PC-3 (cell line): ENCODE measurements around the gene EDRF1. TPM values are rescaled to one million over a fixed set of nuclear protein-coding genes. Genes with fewer than 3 reads are reported as not detected.

Experiments used
- ATAC-seq: fragments of 200-7000 bp; cut with Tn5 transposase; 2 replicates; pipeline ENCODE4 v1.9.1; 2020; ENCODE audit warnings: mild to moderate bottlenecking, moderate library complexity
- BruUV-seq: library from RNA; stranded (reverse); fragments of 400-500 nt; replicated peaks from 2 replicates; lab custom pipeline; 2021; lab: Mats Ljungman, UMichigan
- CTCF ChIA-PET: fragments of 300-600 bp; sonication (Branson Sonifier 250); formaldehyde crosslinking; loops from one replicate; lab custom pipeline; 2022; ENCODE audit warnings: antibody characterized with exemption; lab: Charles Lee
- POLR2A ChIA-PET: fragments of 300-600 bp; sonication (Branson Sonifier 250); formaldehyde crosslinking; loops from one replicate; lab custom pipeline; 2022; ENCODE audit warnings: antibody characterized with exemption; ENCODE audit not compliant: unreplicated experiment; lab: Charles Lee
- DNase-seq: peaks from one replicate; pipeline ENCODE4 v3.0.0-alpha.2; 2015
- H2AFZ ChIP-seq: fragments of 300-600 bp; sonication (generic); 2 replicates; pipeline ENCODE4 v1.6.0; 2016; ENCODE audit warnings: antibody characterized with exemption, low read length
- H3F3A ChIP-seq: fragments of 300-600 bp; sonication (generic); one replicate; pipeline ENCODE4 v1.6.0; 2017; ENCODE audit warnings: antibody characterized with exemption, low read length, control low read depth, mild to moderate bottlenecking; ENCODE audit not compliant: unreplicated experiment
- H3K27ac ChIP-seq: fragments of 300-600 bp; sonication (generic); 2 replicates; pipeline ENCODE4 v1.5.1; 2016; ENCODE audit warnings: mild to moderate bottlenecking, low read length
- H3K27me3 ChIP-seq: fragments of 300-600 bp; sonication (generic); 2 replicates; pipeline ENCODE4 v1.6.1; 2016; ENCODE audit warnings: low read length, mixed read lengths
- H3K36me3 ChIP-seq: fragments of 300-600 bp; sonication (generic); 2 replicates; pipeline ENCODE4 v1.6.1; 2016; ENCODE audit warnings: low read depth, mixed run types, low read length, mixed read lengths
- H3K4me1 ChIP-seq: fragments of 300-600 bp; sonication (generic); 2 replicates; pipeline ENCODE4 v1.5.1; 2016; ENCODE audit warnings: low read length; ENCODE audit not compliant: insufficient read depth
- H3K4me2 ChIP-seq: fragments of 300-600 bp; sonication (generic); 2 replicates; pipeline ENCODE4 v1.6.0; 2016; ENCODE audit warnings: low read length
- H3K4me3 ChIP-seq: fragments of 300-600 bp; sonication (generic); 2 replicates; pipeline ENCODE4 v1.5.1; 2016; ENCODE audit warnings: mild to moderate bottlenecking, low read length, mixed read lengths
- H3K79me2 ChIP-seq: fragments of 300-600 bp; sonication (generic); 2 replicates; pipeline ENCODE4 v1.6.1; 2017; ENCODE audit warnings: low read length, mixed read lengths
- H3K9ac ChIP-seq: fragments of 300-600 bp; sonication (generic); 2 replicates; pipeline ENCODE4 v1.6.0; 2016; ENCODE audit warnings: mild to moderate bottlenecking, low read length
- H3K9me2 ChIP-seq: fragments of 300-600 bp; sonication (generic); replicated peaks from 2 replicates; pipeline ENCODE4 v1.6.1; 2016; ENCODE audit warnings: mixed run types, low read length, mixed read lengths
- H3K9me3 ChIP-seq: fragments of 300-600 bp; sonication (generic); 2 replicates; pipeline ENCODE4 v1.6.1; 2016; ENCODE audit warnings: low read length, mixed read lengths
- H4K20me1 ChIP-seq: fragments of 300-600 bp; sonication (generic); 2 replicates; pipeline ENCODE4 v1.6.1; 2016; ENCODE audit warnings: low read length, mixed read lengths
- EZH2 ChIP-seq: fragments of 300-600 bp; sonication (generic); IDR thresholded peaks from one replicate; pipeline ENCODE4 v1.6.1; 2017; ENCODE audit warnings: antibody characterized with exemption, mild to moderate bottlenecking, low read length; ENCODE audit not compliant: unreplicated experiment
- EZH2phosphoT487 ChIP-seq: fragments of 300-600 bp; sonication (generic); IDR thresholded peaks from 2 replicates; pipeline ENCODE4 v1.6.1; 2018; ENCODE audit warnings: mild to moderate bottlenecking, antibody characterized with exemption, low read length, borderline replicate concordance
- intact Hi-C: fragments of 100-400 bp; cut with micrococcal nuclease; formaldehyde crosslinking; loops from 2 replicates; pipeline ENCODE4 v1.9.0; 2023
- total RNA-seq: library from RNA; depleted of rRNA; stranded (reverse); fragments of >200 nt; gene quantifications from 2 replicates; pipeline ENCODE4 v1.2.3, GENCODE V29; 2014
- TF ChIP-seq, protein P1 (sequence below): fragments of 300-600 bp; sonication (generic); conservative IDR thresholded peaks from 2 replicates; pipeline ENCODE4 v1.5.1; 2017; ENCODE audit warnings: antibody characterized with exemption, low read depth, mild to moderate bottlenecking, low read length

The EDRF1 gene
- total RNA-seq, 1 experiment from 2014 or later, result 17.7 TPM

DNA sequence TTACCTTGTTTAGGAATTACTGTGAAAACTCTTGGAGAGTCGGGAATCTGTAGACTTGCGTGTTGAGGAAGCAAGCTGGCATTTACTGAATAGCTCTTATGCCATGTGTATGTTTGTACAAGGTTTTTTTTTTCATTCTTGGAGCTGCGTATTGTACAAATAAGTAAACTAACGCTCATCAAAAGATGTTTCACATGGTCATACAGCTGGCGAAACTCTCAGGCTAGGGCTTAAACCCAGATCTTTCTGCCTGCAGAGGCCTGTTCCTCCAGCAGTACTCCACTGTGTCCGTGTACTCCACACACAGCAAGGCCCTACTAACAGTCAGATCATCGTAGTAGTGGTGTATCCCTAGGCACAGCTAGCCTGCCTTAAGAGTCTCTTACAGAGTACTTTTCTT lies 7.4 kb downstream of the EDRF1 start:
- H3K9ac ChIP-seq, result no peak overlapping the region
- CTCF ChIA-PET, result no interaction called here
- TF ChIP-seq EZH2phosphoT487 (no peak), EZH2 (no peak)
- TF ChIP-seq, protein P1, sequence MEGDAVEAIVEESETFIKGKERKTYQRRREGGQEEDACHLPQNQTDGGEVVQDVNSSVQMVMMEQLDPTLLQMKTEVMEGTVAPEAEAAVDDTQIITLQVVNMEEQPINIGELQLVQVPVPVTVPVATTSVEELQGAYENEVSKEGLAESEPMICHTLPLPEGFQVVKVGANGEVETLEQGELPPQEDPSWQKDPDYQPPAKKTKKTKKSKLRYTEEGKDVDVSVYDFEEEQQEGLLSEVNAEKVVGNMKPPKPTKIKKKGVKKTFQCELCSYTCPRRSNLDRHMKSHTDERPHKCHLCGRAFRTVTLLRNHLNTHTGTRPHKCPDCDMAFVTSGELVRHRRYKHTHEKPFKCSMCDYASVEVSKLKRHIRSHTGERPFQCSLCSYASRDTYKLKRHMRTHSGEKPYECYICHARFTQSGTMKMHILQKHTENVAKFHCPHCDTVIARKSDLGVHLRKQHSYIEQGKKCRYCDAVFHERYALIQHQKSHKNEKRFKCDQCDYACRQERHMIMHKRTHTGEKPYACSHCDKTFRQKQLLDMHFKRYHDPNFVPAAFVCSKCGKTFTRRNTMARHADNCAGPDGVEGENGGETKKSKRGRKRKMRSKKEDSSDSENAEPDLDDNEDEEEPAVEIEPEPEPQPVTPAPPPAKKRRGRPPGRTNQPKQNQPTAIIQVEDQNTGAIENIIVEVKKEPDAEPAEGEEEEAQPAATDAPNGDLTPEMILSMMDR, result no peak
- ATAC-seq (no peak), DNase-seq (no peak)
- no peak overlapping the region for H2AFZ ChIP-seq
- H3K4me1 ChIP-seq, result no peaks in the 10 kb centered on the region
- H3K27ac ChIP-seq, result no peak overlapping the region
- no peaks in the 10 kb centered on the region for H3K27me3 ChIP-seq
- no peaks in the 10 kb centered on the region for H4K20me1 ChIP-seq
- no peaks in the 10 kb centered on the region for H3K9me2 ChIP-seq
- H3K4me2 ChIP-seq, result no peak overlapping the region
- peaks cover 6% of the 10 kb centered on the region for H3K79me2 ChIP-seq
- intact Hi-C loops, result loop anchor here (10.0 kb wide), 1 partner anchor 98 kb away; the partner anchor contains the start of genes BCCIP and UROS
- no peaks in the 10 kb centered on the region for H3K9me3 ChIP-seq
- no peaks in the 10 kb centered on the region for H3F3A ChIP-seq
- BruUV-seq, result no TSS peak
- peaks cover 76% of the 10 kb centered on the region for H3K36me3 ChIP-seq
- no peak overlapping the region for H3K4me3 ChIP-seq
- POLR2A ChIA-PET, result no interaction called here

DNA sequence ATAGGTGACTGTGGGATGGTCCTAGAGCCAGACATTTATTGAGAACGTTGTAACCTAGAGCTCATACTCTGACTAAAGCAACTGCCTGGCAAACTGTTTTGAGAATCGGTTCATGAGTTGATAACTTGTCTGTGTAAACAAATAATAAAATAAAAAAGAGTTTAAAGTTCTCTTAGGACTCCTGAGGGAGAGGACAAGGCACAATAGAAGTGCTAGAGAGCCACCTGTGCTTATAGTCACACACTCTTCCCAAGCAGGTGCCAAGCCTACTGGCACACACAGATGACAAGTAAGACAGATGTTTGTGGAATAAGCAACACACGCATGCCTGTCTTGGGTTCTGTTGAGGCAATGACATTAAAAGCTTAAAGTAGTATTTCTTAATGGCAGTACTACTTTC lies 7.9 kb downstream of the EDRF1 start:
- CTCF ChIA-PET, result no interaction called here
- H3K4me1 ChIP-seq, result no peaks in the 10 kb centered on the region
- no peak overlapping the region for H2AFZ ChIP-seq
- peaks cover under 1% of the 10 kb centered on the region for H3K79me2 ChIP-seq
- no peaks in the 10 kb centered on the region for H3K27me3 ChIP-seq
- peaks cover 76% of the 10 kb centered on the region for H3K36me3 ChIP-seq
- intact Hi-C loops, result loop anchor here (10.0 kb wide), 1 partner anchor 97 kb away; the partner anchor contains the start of genes BCCIP and UROS
- no peaks in the 10 kb centered on the region for H4K20me1 ChIP-seq
- H3K27ac ChIP-seq, result no peak overlapping the region
- H3K9ac ChIP-seq, result no peak overlapping the region
- no TSS peak for BruUV-seq
- no peaks in the 10 kb centered on the region for H3K9me3 ChIP-seq
- TF ChIP-seq EZH2phosphoT487, result no peak
- TF ChIP-seq, protein P1, result no peak
- no peak for TF ChIP-seq EZH2
- POLR2A ChIA-PET, result no interaction called here
- H3K4me3 ChIP-seq, result no peak overlapping the region
- H3K4me2 ChIP-seq, result no peak overlapping the region
- H3F3A ChIP-seq, result no peaks in the 10 kb centered on the region
- H3K9me2 ChIP-seq, result no peaks in the 10 kb centered on the region
- DNase-seq, result no peak
- ATAC-seq, result no peak

DNA sequence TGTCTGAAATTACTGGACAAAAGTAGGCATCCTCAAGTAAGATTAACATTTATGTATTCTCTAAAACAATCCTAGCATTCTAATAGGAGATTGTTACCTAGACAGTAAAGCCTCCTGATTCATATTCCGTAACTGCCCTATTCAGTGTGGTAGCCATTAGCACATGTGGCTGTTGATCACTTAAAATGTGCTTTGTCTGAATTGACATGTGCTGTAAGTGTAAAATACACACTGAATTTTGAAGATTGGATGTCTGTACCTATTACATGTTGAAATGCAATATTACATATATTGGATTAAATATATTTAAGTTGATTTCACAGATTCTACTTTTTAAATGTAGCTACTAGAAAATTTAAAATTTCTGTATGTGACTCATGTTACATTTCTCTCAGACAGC lies 14.6 kb downstream of the EDRF1 start:
- H3K4me2 ChIP-seq, result no peak overlapping the region
- H3K27me3 ChIP-seq, result no peaks in the 10 kb centered on the region
- no peak for ATAC-seq
- H2AFZ ChIP-seq, result no peak overlapping the region
- H3K9ac ChIP-seq, result no peak overlapping the region
- peaks cover 79% of the 10 kb centered on the region for H3K36me3 ChIP-seq
- no peak overlapping the region for H3K27ac ChIP-seq
- no peaks in the 10 kb centered on the region for H3K4me1 ChIP-seq
- intact Hi-C loops, result no loop called here
- TF ChIP-seq, protein P1, result no peak
- TF ChIP-seq EZH2 (no peak), EZH2phosphoT487 (no peak)
- H3K9me3 ChIP-seq, result no peaks in the 10 kb centered on the region
- no TSS peak for BruUV-seq
- POLR2A ChIA-PET, result no interaction called here
- no peak for DNase-seq
- H3K9me2 ChIP-seq, result no peaks in the 10 kb centered on the region
- no peaks in the 10 kb centered on the region for H3F3A ChIP-seq
- CTCF ChIA-PET, result no interaction called here
- H4K20me1 ChIP-seq, result no peaks in the 10 kb centered on the region
- no peak overlapping the region for H3K4me3 ChIP-seq
- H3K79me2 ChIP-seq, result no peaks in the 10 kb centered on the region
